CD4-positive, alpha-beta T cell treated with Interleukin-21 for 1 hour (primary cell): ENCODE measurements around the gene CTNNBL1.
"Not testable (repeated sequence)": the region's sequence is repeated elsewhere in the genome, so short reads cannot be mapped to it uniquely, and the experiment has no call there.

ENCODE experiments used
- DNase-seq: peaks from one replicate; pipeline ENCODE4 v3.0.0-alpha.2; 2020

The CTNNBL1 gene

GRCh38 chr20:37827605-37828004 is 133.8 kb downstream of the CTNNBL1 start:
- no peak for DNase-seq

GRCh38 chr20:37828684-37829083 is 134.9 kb downstream of the CTNNBL1 start:
- no peak for DNase-seq

- no peak for DNase-seq
Measured at GRCh38 chr20:37829128-37829527, 135.3 kb downstream of the CTNNBL1 start.

- no peak for DNase-seq
Measured at GRCh38 chr20:37833221-37833896, 139.5 kb downstream of the CTNNBL1 start.

GRCh38 chr20:37836926-37837325 is 143.1 kb downstream of the CTNNBL1 start:
- no peak for DNase-seq

- DNase-seq: no peak
Measured at GRCh38 chr20:37837924-37838323, 144.1 kb downstream of the CTNNBL1 start.

- DNase-seq: no peak
Measured at GRCh38 chr20:37838769-37839431, 145.1 kb downstream of the CTNNBL1 start.

GRCh38 chr20:37839432-37839827 is 145.6 kb downstream of the CTNNBL1 start:
- DNase-seq: no peak

- no peak for DNase-seq
Measured at GRCh38 chr20:37839955-37840354, 146.1 kb downstream of the CTNNBL1 start.

- DNase-seq: no peak
Measured at GRCh38 chr20:37841389-37841788, 147.6 kb downstream of the CTNNBL1 start.

GRCh38 chr20:37841971-37842370 is 148.1 kb downstream of the CTNNBL1 start:
- DNase-seq: no peak

- no peak for DNase-seq
Measured at GRCh38 chr20:37845241-37845681, 151.4 kb downstream of the CTNNBL1 start.

GRCh38 chr20:37845878-37846277 is 152.0 kb downstream of the CTNNBL1 start:
- DNase-seq: no peak

GRCh38 chr20:37846573-37846972 is 152.7 kb downstream of the CTNNBL1 start:
- DNase-seq: no peak

- no peak for DNase-seq
Measured at GRCh38 chr20:37848706-37849105, 154.9 kb downstream of the CTNNBL1 start.

- no peak for DNase-seq
Measured at GRCh38 chr20:37849156-37849555, 155.3 kb downstream of the CTNNBL1 start.

- DNase-seq: no peak
Measured at GRCh38 chr20:37849566-37849965, 155.7 kb downstream of the CTNNBL1 start.

GRCh38 chr20:37850036-37850592 is 156.3 kb downstream of the CTNNBL1 start:
- DNase-seq: no peak

- no peak for DNase-seq
Measured at GRCh38 chr20:37850724-37851355, 157.0 kb downstream of the CTNNBL1 start.

- no peak for DNase-seq
Measured at GRCh38 chr20:37852666-37853065, 158.8 kb downstream of the CTNNBL1 start.

- DNase-seq: no peak
Measured at GRCh38 chr20:37853823-37854375, 160.1 kb downstream of the CTNNBL1 start.

GRCh38 chr20:37856034-37856433 is 162.2 kb downstream of the CTNNBL1 start:
- not testable (repeated sequence) for DNase-seq

GRCh38 chr20:37856932-37857660 is 163.3 kb downstream of the CTNNBL1 start:
- DNase-seq: no peak
